NCI-H460 (cell line): Measurements from ENCODE around the gene GLCE. TPM values are rescaled to one million over a fixed set of nuclear protein-coding genes. Genes with fewer than 3 reads are reported as not detected.
"Not testable (repeated sequence)": the region's sequence is repeated elsewhere in the genome, so short reads cannot be mapped to it uniquely, and the experiment has no call there.

Experiments used
- DNase-seq: peaks from one replicate; pipeline ENCODE4 v3.0.0-alpha.2; 2016; ENCODE audit warnings: low read depth; ENCODE audit errors: extremely low read depth
- total RNA-seq: library from RNA; depleted of rRNA; stranded (reverse); fragments of >200 nt; shearing (Covaris generic); gene quantifications from 2 replicates; pipeline ENCODE4 v1.2.3, GENCODE V29; 2014

The GLCE gene
- total RNA-seq, 1 experiment from 2014 or later = 115 TPM

GRCh38 chr15:69293741-69294615, 133.5 kb downstream of the GLCE start:
- no peak for DNase-seq

- DNase-seq = no peak
These were observed 136.2 kb downstream of the GLCE start for GRCh38 chr15:69296606-69297005.

- no peak for DNase-seq
These were observed 137.4 kb downstream of the GLCE start for GRCh38 chr15:69297642-69298353.

GRCh38 chr15:69298354-69298696, 137.9 kb downstream of the GLCE start:
- no peak for DNase-seq

- DNase-seq = no peak
These were observed 138.4 kb downstream of the GLCE start, which contains the start of gene PAQR5 for GRCh38 chr15:69298697-69299441. PAQR5 (plus strand) TSS chr15:69298912; CDS start chr15:69360081, 61,169 bp downstream.

GRCh38 chr15:69299451-69299886, 139.0 kb downstream of the GLCE start:
- DNase-seq = no peak

GRCh38 chr15:69299943-69300588, 139.6 kb downstream of the GLCE start:
- DNase-seq = no peak

- not testable (repeated sequence) for DNase-seq
These were observed 140.7 kb downstream of the GLCE start for GRCh38 chr15:69301101-69301500.

GRCh38 chr15:69302087-69302486, 141.7 kb downstream of the GLCE start:
- not testable (repeated sequence) for DNase-seq

GRCh38 chr15:69302929-69303328, 142.5 kb downstream of the GLCE start:
- DNase-seq = no peak

- no peak for DNase-seq
These were observed 143.1 kb downstream of the GLCE start for GRCh38 chr15:69303337-69304181.

GRCh38 chr15:69304182-69304545, 143.7 kb downstream of the GLCE start:
- DNase-seq = no peak

GRCh38 chr15:69305204-69305931, 144.9 kb downstream of the GLCE start:
- DNase-seq = no peak

GRCh38 chr15:69305933-69306568, 145.6 kb downstream of the GLCE start:
- no peak for DNase-seq

- DNase-seq = no peak
These were observed 147.5 kb downstream of the GLCE start for GRCh38 chr15:69307939-69308338.

GRCh38 chr15:69308949-69309348, 148.5 kb downstream of the GLCE start:
- DNase-seq = no peak

GRCh38 chr15:69311319-69311721, 150.9 kb downstream of the GLCE start:
- no peak for DNase-seq

GRCh38 chr15:69313432-69314000, 153.1 kb downstream of the GLCE start:
- no peak for DNase-seq
